Activated T-cell treated with anti-CD3 and anti-CD28 coated beads for 1 hour (primary cell): Measurements from ENCODE around the gene NKAIN4.
A peak's percentile ranks its signal among the peaks of the same experiment; 100 is the strongest.
"Not testable (repeated sequence)": the region's sequence is repeated elsewhere in the genome, so short reads cannot be mapped to it uniquely, and the experiment has no call there.

ENCODE experiments used
- DNase-seq: peaks from one replicate; pipeline ENCODE4 v3.0.0-alpha.2; 2020; ENCODE audit warnings: low read depth

Gene NKAIN4

DNA sequence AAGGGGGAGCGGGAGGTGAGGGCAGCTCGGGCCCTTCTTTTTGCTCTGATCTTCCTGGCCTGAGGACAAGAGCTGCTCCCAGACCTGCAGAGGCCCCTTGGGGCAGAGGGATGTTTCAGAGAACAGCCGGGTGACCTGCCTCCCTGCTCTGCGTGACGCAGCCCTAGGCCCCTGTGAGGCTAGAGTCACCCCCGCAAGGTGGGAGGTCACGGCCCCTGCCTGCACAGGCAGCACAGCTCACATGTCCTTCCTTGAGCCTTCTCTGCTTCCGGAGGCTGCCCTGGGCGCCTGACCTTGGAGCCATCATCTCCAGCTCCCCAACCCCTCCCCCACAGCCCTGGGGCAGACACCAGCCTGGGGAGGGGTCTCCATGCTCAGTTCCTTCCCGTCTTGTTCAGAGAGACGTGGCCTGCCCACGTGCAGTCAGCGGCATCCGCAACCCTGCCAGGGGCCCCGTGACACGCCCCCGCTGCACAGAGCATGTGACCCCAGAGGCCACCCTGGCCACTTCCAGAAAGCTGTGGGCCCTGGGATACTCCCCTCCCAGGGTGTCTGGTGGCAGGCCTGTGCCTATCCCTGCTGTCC, 18.8 kb downstream of the NKAIN4 start, which contains the start of gene BIRC7:
BIRC7 (plus strand) TSS at position 507 of the 585 bp plus-strand sequence. CDS start 192 bp downstream, outside the sequence.
- DNase-seq, result no peak

DNA sequence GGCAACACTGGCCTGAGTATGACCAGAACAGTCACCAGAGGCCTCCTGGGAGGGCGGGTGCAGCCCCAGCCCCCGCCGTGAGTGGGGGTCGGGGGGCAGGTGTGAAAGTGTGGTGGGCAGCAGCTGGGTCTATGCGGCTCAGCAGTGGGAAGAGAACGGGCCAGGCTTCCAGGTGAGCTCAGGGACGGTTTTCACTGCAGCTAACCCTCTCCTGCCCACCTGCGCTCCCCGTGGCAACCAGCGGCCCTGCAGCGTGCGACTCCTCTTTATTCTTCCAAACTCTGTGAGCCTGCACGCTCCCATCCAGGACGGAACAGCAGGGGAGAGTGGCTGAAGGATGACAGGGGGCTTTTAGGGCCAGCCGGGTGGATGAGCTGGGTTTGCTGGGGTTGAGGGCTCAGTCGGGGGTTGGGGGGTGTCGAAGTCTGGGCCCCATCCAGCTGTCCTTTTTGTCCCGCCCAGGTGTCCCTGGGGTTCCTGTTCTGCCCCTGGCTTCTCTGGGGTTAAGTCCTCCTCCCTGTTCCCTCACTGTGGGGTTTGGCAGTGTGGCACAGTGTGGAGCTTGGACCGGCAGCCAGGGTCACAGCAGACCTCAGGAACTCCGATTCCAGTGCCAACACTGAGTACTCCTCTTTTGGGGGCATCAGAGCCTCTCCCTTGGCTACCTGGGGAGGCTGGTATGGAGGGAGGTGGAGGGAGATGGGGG, 19.4 kb downstream of the NKAIN4 start:
- DNase-seq, result no peak

- DNase-seq, result no peak
These were observed 20.3 kb downstream of the NKAIN4 start for GRCh38 chr20:63233924-63234323.

- no peak for DNase-seq
These were observed 21.3 kb downstream of the NKAIN4 start for GRCh38 chr20:63233061-63233344.

- DNase-seq, result no peak
These were observed 21.8 kb downstream of the NKAIN4 start for GRCh38 chr20:63232235-63233060.

DNA sequence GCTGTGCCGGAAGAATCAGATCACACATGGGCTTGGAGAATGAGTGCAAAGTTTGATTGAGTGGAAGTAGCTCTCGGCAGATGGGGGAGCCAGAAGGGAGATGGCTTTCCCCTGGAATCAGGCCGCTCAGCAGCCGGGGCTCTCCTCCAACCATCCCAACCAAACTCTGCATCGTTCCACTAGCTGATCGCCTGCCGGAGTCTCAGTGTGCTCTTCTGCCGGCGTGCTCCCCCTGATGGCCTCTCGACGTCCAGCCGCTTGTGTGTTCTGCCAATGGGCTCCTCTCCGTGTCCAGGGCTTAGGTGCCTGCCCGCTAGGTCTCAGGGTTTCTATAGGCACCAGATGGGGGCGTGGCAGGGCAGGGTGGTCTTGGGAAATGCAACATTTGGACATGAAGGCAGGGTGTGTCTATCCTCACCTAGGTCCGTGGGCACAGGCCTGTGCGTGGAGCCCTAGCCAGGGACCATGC, 23.4 kb downstream of the NKAIN4 start:
- DNase-seq, result no peak

GRCh38 chr20:63228806-63229205, 25.5 kb downstream of the NKAIN4 start:
- DNase-seq, result no peak

- no peak for DNase-seq
These were observed 27.0 kb downstream of the NKAIN4 start for GRCh38 chr20:63227260-63227659.

DNA sequence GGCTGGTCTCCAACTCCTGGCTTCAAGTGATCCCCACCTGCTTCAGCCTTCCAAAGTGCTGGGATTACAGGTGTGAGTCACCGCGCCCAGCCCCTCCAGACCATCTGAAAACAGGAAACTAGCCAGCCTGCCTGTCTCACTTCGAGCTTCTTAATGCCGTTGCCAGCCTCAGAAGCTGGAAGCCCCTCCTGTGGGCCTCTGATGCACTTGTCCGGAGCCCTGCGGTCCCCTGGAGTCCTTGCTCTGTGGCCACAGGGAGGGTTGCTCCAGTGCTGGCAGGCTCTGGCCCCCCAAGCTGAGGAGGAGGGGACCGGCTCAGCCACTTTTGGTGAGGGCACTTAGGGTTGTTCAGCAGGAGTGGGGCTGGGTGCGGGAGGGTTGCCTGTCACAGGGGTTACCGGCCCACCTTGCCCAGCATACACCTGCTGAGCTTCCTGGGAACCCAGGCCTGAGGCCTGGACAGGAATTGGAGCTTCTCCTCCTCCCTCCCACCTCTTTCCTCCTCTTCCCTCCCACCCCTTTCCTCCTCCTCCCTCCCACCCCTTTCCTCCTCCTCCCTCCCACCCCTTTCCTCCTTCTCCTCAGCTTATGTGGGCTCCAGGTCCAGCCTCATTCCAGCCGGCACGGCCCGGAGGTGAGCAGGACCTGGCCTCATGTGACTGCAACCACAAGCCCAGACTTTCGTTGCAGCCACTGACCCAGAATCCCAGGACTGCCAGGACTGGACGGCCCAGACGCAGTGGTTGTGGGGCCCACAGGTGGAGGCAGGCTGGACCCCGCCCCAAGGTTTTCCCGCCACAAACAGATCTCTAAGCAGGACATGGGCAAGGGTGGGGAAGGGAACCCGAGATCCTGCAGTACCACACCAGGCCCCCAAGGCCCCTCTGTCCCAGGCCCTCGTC, 28.0 kb downstream of the NKAIN4 start:
- DNase-seq, result no peak

GRCh38 chr20:63225082-63225454, 29.2 kb downstream of the NKAIN4 start:
- no peak for DNase-seq

- DNase-seq, result no peak
These were observed 29.7 kb downstream of the NKAIN4 start for GRCh38 chr20:63224412-63225081.

GRCh38 chr20:63223826-63224207, 30.4 kb downstream of the NKAIN4 start:
- DNase-seq, result no peak

- DNase-seq, result peak; percentile 30
These were observed 31.0 kb downstream of the NKAIN4 start for GRCh38 chr20:63223121-63223825.

DNA sequence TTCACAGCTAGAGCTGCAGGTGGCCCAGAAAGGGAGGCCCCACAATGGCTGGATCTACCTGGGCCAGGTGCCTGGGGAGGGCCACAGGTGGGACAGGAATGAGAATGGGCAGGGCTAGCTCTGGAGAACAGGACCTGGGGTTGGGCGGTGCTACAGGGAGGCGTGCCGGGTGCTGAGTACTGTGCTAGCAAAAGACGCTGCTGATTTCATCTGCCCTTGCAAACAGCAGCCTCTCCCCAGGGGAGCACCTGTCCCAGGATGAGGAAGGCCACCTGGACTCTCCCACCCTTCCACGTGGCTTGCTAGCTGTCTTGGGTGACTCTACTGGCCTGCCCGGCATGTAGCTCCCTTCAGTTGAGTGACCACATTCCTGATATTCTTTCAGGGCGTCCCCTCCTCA, 31.7 kb downstream of the NKAIN4 start:
- DNase-seq, result no peak

DNA sequence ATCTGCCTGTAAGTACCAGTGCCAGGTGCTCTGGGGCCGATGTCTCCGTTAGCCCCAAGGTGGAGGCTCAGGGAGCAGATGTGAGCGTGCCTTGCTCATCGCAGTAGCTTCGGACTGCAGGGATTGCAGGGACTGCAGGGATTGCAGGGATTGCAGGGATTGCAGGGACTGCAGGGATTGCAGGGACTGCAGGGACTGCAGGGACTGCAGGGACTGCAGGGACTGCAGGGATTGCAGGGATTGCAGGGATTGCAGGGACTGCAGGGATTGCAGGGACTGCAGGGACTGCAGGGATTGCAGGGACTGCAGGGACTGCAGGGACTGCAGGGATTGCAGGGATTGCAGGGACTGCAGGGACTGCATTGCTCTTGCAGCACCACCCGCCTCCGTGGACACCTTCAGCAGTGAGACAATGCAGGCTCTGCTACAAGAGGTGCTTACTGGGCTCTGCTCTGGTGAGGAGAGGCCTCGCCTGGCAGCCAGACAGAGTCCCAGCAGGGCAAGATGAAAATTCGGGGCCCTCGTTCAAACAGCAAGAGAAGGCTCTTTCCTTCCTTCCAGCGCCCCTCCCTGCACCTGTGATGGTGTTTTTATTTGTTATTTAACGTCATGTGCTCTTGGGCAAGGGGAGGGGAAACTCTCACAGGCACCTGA, 32.7 kb downstream of the NKAIN4 start:
- not testable (repeated sequence) for DNase-seq

- DNase-seq, result no peak
These were observed 33.4 kb downstream of the NKAIN4 start for GRCh38 chr20:63220696-63221399.

GRCh38 chr20:63219866-63220521, 34.3 kb downstream of the NKAIN4 start:
- no peak for DNase-seq

- no peak for DNase-seq
These were observed 34.8 kb downstream of the NKAIN4 start for GRCh38 chr20:63219447-63219821.
